Panc1 (cell line): ENCODE results near the gene WDR77. TPM values are rescaled to one million over a fixed set of nuclear protein-coding genes. Genes with fewer than 3 reads are reported as not detected.

Source experiments
- ATAC-seq: fragments of 200-7000 bp; cut with Tn5 transposase; 2 replicates; pipeline ENCODE4 v1.9.1; 2020; ENCODE audit warnings: mild to moderate bottlenecking, moderate library complexity
- BruUV-seq: library from RNA; stranded (reverse); fragments of 400-500 nt; replicated peaks from 2 replicates; lab custom pipeline; 2021; lab: Mats Ljungman, UMichigan
- CTCF ChIA-PET: fragments of 300-600 bp; sonication (Branson Sonifier 250); formaldehyde crosslinking; loops from one replicate; lab custom pipeline; 2022; ENCODE audit warnings: antibody characterized with exemption; lab: Charles Lee
- POLR2A ChIA-PET: fragments of 300-600 bp; sonication (Branson Sonifier 250); formaldehyde crosslinking; loops from one replicate; lab custom pipeline; 2022; ENCODE audit warnings: antibody characterized with exemption; lab: Charles Lee
- DNase-seq: peaks from one replicate; pipeline ENCODE4 v3.0.0-alpha.2; 2010; ENCODE audit warnings: low read depth, low spot score
- H3K27ac ChIP-seq: 2 replicates; pipeline ENCODE4 v1.5.1; 2011; ENCODE audit warnings: mild to moderate bottlenecking, low read length, inconsistent platforms
- H3K27me3 ChIP-seq: fragments of 200-500 bp; sonication (Bioruptor generic); 2 replicates; pipeline ENCODE4 v1.6.0; 2014; ENCODE audit warnings: low read length, inconsistent platforms; ENCODE audit not compliant: control insufficient read depth, insufficient read depth
- H3K36me3 ChIP-seq: fragments of 200-500 bp; sonication (Bioruptor generic); 2 replicates; pipeline ENCODE4 v1.5.1; 2014; ENCODE audit warnings: inconsistent platforms, mild to moderate bottlenecking, low read length, moderate library complexity; ENCODE audit not compliant: control insufficient read depth, insufficient read depth
- H3K4me1 ChIP-seq: 2 replicates; pipeline ENCODE4 v1.5.1; 2011; ENCODE audit warnings: inconsistent platforms, mild to moderate bottlenecking, low read length, moderate library complexity; ENCODE audit not compliant: control insufficient read depth, insufficient read depth
- H3K4me3 ChIP-seq, 2 experiments: 2 replicates each; pipeline ENCODE4 v1.5.1; 2011 to 2012; ENCODE audit warnings: low read depth in 2 of 2, low read length in 2 of 2, mild to moderate bottlenecking in 2 of 2, inconsistent platforms in 1 of 2, moderate library complexity in 1 of 2
- H3K9me3 ChIP-seq: fragments of 200-500 bp; sonication (Bioruptor generic); 2 replicates; pipeline ENCODE4 v1.5.1; 2014; ENCODE audit warnings: low read depth, mild to moderate bottlenecking, inconsistent platforms, low read length, moderate library complexity; ENCODE audit not compliant: control insufficient read depth, insufficient read depth
- CTCF ChIP-seq: fragments of 450-650 bp; IDR thresholded peaks from 2 replicates; pipeline ENCODE4 v1.5.1; 2017; ENCODE audit warnings: mild to moderate bottlenecking
- POLR2AphosphoS5 ChIP-seq: IDR thresholded peaks from 2 replicates; pipeline ENCODE4 v1.6.1; 2012; ENCODE audit warnings: mild to moderate bottlenecking, low read depth, low read length, moderate library complexity
- REST ChIP-seq, 2 experiments: IDR thresholded peaks; 2 replicates each; pipeline ENCODE4 v1.6.1; 2011 to 2012; ENCODE audit warnings: low read depth in 2 of 2, control low read depth in 1 of 2, low read length in 1 of 2, mild to moderate bottlenecking in 1 of 2, moderate library complexity in 1 of 2; ENCODE audit not compliant: insufficient read depth in 1 of 2
- SIN3A ChIP-seq: IDR thresholded peaks from 2 replicates; pipeline ENCODE4 v1.6.1; 2012; ENCODE audit warnings: low read depth, mild to moderate bottlenecking, low read length, moderate library complexity, borderline replicate concordance; ENCODE audit not compliant: insufficient read depth
- TCF7L2 ChIP-seq: IDR thresholded peaks from 2 replicates; pipeline ENCODE4 v1.6.1; 2011; ENCODE audit warnings: mild to moderate bottlenecking, low read depth, low read length, inconsistent platforms
- in situ Hi-C: cut with HindIII; loops from 2 replicates; pipeline ENCODE4 v1.10.0; 2016; ENCODE audit warnings: low sequenced_read_pairs, low pct_unique_long_range_greater_than_20kb
- intact Hi-C: fragments of 100-400 bp; cut with micrococcal nuclease; formaldehyde crosslinking; loops from one replicate; pipeline ENCODE4 v1.10.0; 2022; ENCODE audit not compliant: unreplicated experiment
- total RNA-seq: library from RNA; stranded (reverse); gene quantifications from one replicate; pipeline ENCODE4 v1.2.1, GENCODE V29; 2021; ENCODE audit not compliant: unreplicated experiment

WDR77 gene
- total RNA-seq, 1 experiment from 2014 or later, result 49.9 TPM

GRCh38 chr1:111481387-111482221, 32.5 kb upstream of the WDR77 start:
- peak; percentile 46 for DNase-seq
- ChIA-PET CTCF (interaction anchor here (0.6 to 1.3 kb wide), 14 partner anchors 9 to 888 kb away, joined by 3 to 13 read pairs (median 6); no protein-coding TSS in a partner anchor), POLR2A (no interaction called here)
- no peaks in the 10 kb centered on the region for H3K36me3 ChIP-seq
- BruUV-seq, result no TSS peak
- in situ Hi-C loops (no loop called here), intact Hi-C loops (loop anchor here (10.0 kb wide), 1 partner anchor 263 kb away; no protein-coding TSS in a partner anchor)
- no peaks in the 10 kb centered on the region for H3K4me1 ChIP-seq
- peak; percentile 91 for ATAC-seq
- H3K27me3 ChIP-seq, result no peaks in the 10 kb centered on the region
- H3K4me3 ChIP-seq, result no peak overlapping the region
- no peaks in the 10 kb centered on the region for H3K9me3 ChIP-seq
- no peak overlapping the region for H3K27ac ChIP-seq
- TF ChIP-seq CTCF (peak; percentile 70), SIN3A (no peak)

- H3K4me1 ChIP-seq, result no peaks in the 10 kb centered on the region
- no peak overlapping the region for H3K4me3 ChIP-seq
- CTCF ChIA-PET, result no interaction called here
- no peaks in the 10 kb centered on the region for H3K27me3 ChIP-seq
- no peak for DNase-seq
- POLR2A ChIA-PET, result no interaction called here
- H3K27ac ChIP-seq, result no peak overlapping the region
- in situ Hi-C loops (no loop called here), intact Hi-C loops (loop anchor here (10.0 kb wide), 1 partner anchor 264 kb away; no protein-coding TSS in a partner anchor)
- no peaks in the 10 kb centered on the region for H3K36me3 ChIP-seq
- BruUV-seq, result no TSS peak
- H3K9me3 ChIP-seq, result no peaks in the 10 kb centered on the region
- TF ChIP-seq CTCF (no peak), SIN3A (no peak), POLR2AphosphoS5 (no peak), TCF7L2 (no peak), REST (IDR thresholded peaks at IDR 0.05; ENCODE audit: insufficient read depth in 1 of 2, low read depth in 2 of 2, low read length in 1 of 2) (no peak)
- ATAC-seq, result no peak
Measured at GRCh38 chr1:111480674-111481073, 31.6 kb upstream of the WDR77 start.
